Astrocyte (in vitro differentiated cells and primary cell): ENCODE data around the gene LPAR2. TPM values are rescaled to one million over a fixed set of nuclear protein-coding genes. Genes with fewer than 3 reads are reported as not detected.
"Not testable (repeated sequence)": the region's sequence is repeated elsewhere in the genome, so short reads cannot be mapped to it uniquely, and the experiment has no call there.

ENCODE experiments used
- DNase-seq: peaks from one replicate; pipeline ENCODE4 v3.0.0-alpha.2; 2010; ENCODE audit warnings: low read depth
- FAIRE-seq: peaks from 2 replicates; lab custom pipeline; 2011; peaks lifted over from hg19 to GRCh38; lab: Jason Lieb, UNC
- H2AFZ ChIP-seq: 2 replicates; pipeline ENCODE4 v1.6.0; 2012; ENCODE audit warnings: low read depth, low read length, inconsistent platforms
- H3K27ac ChIP-seq: 2 replicates; pipeline ENCODE4 v1.5.1; 2011; ENCODE audit warnings: low read depth, low read length, inconsistent platforms
- H3K27me3 ChIP-seq: 2 replicates; pipeline ENCODE4 v1.6.0; 2011; ENCODE audit warnings: low read length, inconsistent platforms; ENCODE audit not compliant: insufficient read depth
- H3K36me3 ChIP-seq: 2 replicates; pipeline ENCODE4 v1.5.1; 2011; ENCODE audit warnings: low read length, inconsistent platforms; ENCODE audit not compliant: insufficient read depth
- H3K4me1 ChIP-seq: 2 replicates; pipeline ENCODE4 v1.5.1; 2011; ENCODE audit warnings: low read length, inconsistent platforms; ENCODE audit not compliant: insufficient read depth
- H3K4me2 ChIP-seq: 2 replicates; pipeline ENCODE4 v1.6.0; 2012; ENCODE audit warnings: low read length, inconsistent platforms
- H3K4me3 ChIP-seq: 2 replicates; pipeline ENCODE4 v1.5.1; 2011; ENCODE audit warnings: low read depth, mild to moderate bottlenecking, low read length, inconsistent platforms; ENCODE audit not compliant: insufficient read depth
- H3K79me2 ChIP-seq: 2 replicates; pipeline ENCODE4 v1.6.0; 2012; ENCODE audit warnings: mild to moderate bottlenecking, low read length, inconsistent platforms; ENCODE audit not compliant: insufficient read depth
- H3K9ac ChIP-seq: 2 replicates; pipeline ENCODE4 v1.6.0; 2012; ENCODE audit warnings: mild to moderate bottlenecking, low read length, inconsistent platforms
- H3K9me3 ChIP-seq: 2 replicates; pipeline ENCODE4 v1.5.1; 2012; ENCODE audit warnings: low read depth, mild to moderate bottlenecking, low read length, inconsistent platforms; ENCODE audit not compliant: insufficient read depth
- H4K20me1 ChIP-seq: 2 replicates; pipeline ENCODE4 v1.6.0; 2012; ENCODE audit warnings: low read length, inconsistent platforms; ENCODE audit not compliant: insufficient read depth
- H3K27ac Mint-ChIP-seq: one replicate; pipeline ENCODE4 v1.8.0; 2021; ENCODE audit warnings: mild to moderate bottlenecking, mixed read lengths; ENCODE audit not compliant: unreplicated experiment
- H3K27me3 Mint-ChIP-seq: one replicate; pipeline ENCODE4 v1.8.0; 2021; ENCODE audit warnings: low read depth, mixed read lengths; ENCODE audit not compliant: unreplicated experiment
- H3K36me3 Mint-ChIP-seq: one replicate; pipeline ENCODE4 v1.8.0; 2021; ENCODE audit warnings: low read depth, mixed read lengths; ENCODE audit not compliant: unreplicated experiment
- H3K4me1 Mint-ChIP-seq: one replicate; pipeline ENCODE4 v1.8.0; 2021; ENCODE audit warnings: low read depth, mixed read lengths; ENCODE audit not compliant: unreplicated experiment
- H3K4me3 Mint-ChIP-seq: one replicate; pipeline ENCODE4 v1.8.0; 2021; ENCODE audit warnings: mild to moderate bottlenecking, moderate library complexity, mixed read lengths; ENCODE audit not compliant: unreplicated experiment
- H3K9me3 Mint-ChIP-seq: one replicate; pipeline ENCODE4 v1.8.0; 2021; ENCODE audit warnings: mild to moderate bottlenecking, mixed read lengths; ENCODE audit not compliant: unreplicated experiment
- EZH2 ChIP-seq: IDR thresholded peaks from 2 replicates; pipeline ENCODE4 v1.6.1; 2012; ENCODE audit warnings: mild to moderate bottlenecking, low read length, inconsistent platforms; ENCODE audit not compliant: insufficient read depth
- total RNA-seq: library from RNA; stranded (reverse); gene quantifications from 2 replicates; pipeline ENCODE4 v1.2.1, GENCODE V29; 2021
- TF ChIP-seq, protein P1 (sequence below): IDR thresholded peaks from 2 replicates; pipeline ENCODE4 v1.5.1; 2011; ENCODE audit warnings: low read depth, mild to moderate bottlenecking, inconsistent platforms, low read length, moderate library complexity; ENCODE audit not compliant: insufficient read depth

Gene LPAR2
- total RNA-seq, 1 donor from 2014 or later, result 20.1 TPM

DNA sequence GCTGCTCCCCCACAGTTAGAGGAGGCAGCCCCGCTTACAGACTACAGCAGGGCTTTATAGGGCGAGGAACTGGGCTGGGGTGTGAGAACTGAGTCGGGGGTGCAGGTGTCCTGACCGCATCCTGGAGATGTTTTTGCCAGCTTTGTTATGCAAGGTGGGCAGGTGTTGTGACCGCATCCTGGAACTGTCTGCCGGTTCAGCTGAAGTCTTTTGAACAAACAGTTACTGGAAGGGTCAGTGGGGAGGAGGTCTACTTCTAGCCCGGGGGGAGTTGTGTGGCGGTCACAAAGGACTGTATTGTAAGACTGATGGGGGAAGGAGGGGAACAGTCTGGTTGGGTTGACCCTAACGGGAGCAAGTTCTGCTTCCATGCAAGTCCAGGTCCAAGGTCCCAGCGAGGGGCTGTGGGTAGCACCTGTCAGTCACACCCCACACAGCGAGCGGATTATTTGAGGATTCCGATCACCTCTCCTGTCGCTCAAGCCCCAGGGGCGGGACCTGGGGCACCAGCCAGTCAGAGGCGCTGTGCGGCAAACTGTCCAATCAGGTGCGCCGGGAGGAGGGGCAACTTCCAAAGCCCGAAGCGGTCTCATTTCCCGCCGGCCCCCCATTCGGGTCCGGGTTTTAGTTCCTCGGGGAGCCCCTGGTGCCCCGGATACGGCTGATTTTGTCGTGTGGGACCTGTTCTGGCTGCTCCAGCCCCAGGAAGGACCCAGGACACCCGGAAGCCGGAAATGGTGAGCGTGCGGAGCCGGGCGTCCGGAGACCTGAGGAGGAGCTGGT is 40.4 kb upstream of the LPAR2 start, which contains the start of gene ZNF101:
TSS of gene ZNF101 (plus strand) at position 610 of the 783 bp plus-strand sequence. CDS start at position 735, 125 bp downstream.
- TF ChIP-seq, protein P1, sequence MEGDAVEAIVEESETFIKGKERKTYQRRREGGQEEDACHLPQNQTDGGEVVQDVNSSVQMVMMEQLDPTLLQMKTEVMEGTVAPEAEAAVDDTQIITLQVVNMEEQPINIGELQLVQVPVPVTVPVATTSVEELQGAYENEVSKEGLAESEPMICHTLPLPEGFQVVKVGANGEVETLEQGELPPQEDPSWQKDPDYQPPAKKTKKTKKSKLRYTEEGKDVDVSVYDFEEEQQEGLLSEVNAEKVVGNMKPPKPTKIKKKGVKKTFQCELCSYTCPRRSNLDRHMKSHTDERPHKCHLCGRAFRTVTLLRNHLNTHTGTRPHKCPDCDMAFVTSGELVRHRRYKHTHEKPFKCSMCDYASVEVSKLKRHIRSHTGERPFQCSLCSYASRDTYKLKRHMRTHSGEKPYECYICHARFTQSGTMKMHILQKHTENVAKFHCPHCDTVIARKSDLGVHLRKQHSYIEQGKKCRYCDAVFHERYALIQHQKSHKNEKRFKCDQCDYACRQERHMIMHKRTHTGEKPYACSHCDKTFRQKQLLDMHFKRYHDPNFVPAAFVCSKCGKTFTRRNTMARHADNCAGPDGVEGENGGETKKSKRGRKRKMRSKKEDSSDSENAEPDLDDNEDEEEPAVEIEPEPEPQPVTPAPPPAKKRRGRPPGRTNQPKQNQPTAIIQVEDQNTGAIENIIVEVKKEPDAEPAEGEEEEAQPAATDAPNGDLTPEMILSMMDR, result no peak
- TF ChIP-seq EZH2, result no peak
- Mint-ChIP-seq H3K9me3 (no peaks in the 10 kb centered on the region), H3K36me3 (peaks cover 13% of the 10 kb centered on the region), H3K27ac (peak within 1 kb of the TSS; percentile 18), H3K4me1 (peaks cover 3% of the 10 kb centered on the region), H3K4me3 (peak within 1 kb of the TSS; percentile 87), H3K27me3 (no peaks in the 10 kb centered on the region)
- Histone ChIP-seq H3K9me3 (peaks cover 2% of the 10 kb centered on the region), H2AFZ (peak within 1 kb of the TSS; percentile 98), H4K20me1 (no peaks in the 10 kb centered on the region), H3K79me2 (peaks cover 21% of the 10 kb centered on the region), H3K4me2 (peak within 1 kb of the TSS; percentile 97), H3K4me1 (peaks cover 13% of the 10 kb centered on the region), H3K4me3 (peak within 1 kb of the TSS; percentile 81), H3K27ac (peak within 1 kb of the TSS; percentile 57), H3K27me3 (no peaks in the 10 kb centered on the region), H3K9ac (peak within 1 kb of the TSS; percentile 89), H3K36me3 (no peaks in the 10 kb centered on the region)
- DNase-seq, result peak; percentile 70
- FAIRE-seq, result no peak

DNA sequence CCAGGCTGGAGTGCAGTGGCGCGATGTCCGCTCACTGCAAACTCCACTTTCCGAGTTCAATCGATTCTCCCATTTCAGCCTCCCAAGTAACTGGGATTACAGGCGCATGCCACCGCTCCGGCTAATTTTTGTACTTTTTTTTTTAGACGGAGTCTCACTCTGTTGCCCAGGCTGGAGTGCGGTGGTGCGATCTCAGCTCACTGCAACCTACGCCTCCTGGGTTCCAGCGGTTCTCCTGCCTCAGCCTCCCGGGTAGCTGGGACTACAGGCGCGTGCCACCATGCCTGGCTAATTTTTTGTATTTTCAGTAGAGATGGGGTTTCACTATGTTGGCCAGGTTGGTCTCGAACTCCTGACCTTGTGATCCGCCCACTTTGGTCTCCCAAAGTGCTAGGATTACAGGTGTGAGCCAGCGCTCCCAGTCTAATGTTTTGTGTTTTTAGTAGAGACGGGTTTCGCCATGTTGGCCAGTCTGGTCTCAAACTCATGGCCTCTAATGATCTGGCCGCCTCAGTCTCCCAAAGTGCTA is 37.5 kb upstream of the LPAR2 start:
- not testable (repeated sequence) for H3K9me3 Mint-ChIP-seq, H3K27ac ChIP-seq, H3K27me3 ChIP-seq, H3K27me3 Mint-ChIP-seq, H3K4me3 Mint-ChIP-seq, H2AFZ ChIP-seq, H3K4me3 ChIP-seq, H3K36me3 Mint-ChIP-seq, H3K36me3 ChIP-seq, FAIRE-seq, H3K27ac Mint-ChIP-seq, H3K4me2 ChIP-seq, DNase-seq, H3K9me3 ChIP-seq, H3K9ac ChIP-seq
- Histone ChIP-seq H3K4me1 (peaks cover 29% of the 10 kb centered on the region), H4K20me1 (peaks cover 21% of the 10 kb centered on the region), H3K79me2 (peaks cover 43% of the 10 kb centered on the region)
- peaks cover 11% of the 10 kb centered on the region for H3K4me1 Mint-ChIP-seq

DNA sequence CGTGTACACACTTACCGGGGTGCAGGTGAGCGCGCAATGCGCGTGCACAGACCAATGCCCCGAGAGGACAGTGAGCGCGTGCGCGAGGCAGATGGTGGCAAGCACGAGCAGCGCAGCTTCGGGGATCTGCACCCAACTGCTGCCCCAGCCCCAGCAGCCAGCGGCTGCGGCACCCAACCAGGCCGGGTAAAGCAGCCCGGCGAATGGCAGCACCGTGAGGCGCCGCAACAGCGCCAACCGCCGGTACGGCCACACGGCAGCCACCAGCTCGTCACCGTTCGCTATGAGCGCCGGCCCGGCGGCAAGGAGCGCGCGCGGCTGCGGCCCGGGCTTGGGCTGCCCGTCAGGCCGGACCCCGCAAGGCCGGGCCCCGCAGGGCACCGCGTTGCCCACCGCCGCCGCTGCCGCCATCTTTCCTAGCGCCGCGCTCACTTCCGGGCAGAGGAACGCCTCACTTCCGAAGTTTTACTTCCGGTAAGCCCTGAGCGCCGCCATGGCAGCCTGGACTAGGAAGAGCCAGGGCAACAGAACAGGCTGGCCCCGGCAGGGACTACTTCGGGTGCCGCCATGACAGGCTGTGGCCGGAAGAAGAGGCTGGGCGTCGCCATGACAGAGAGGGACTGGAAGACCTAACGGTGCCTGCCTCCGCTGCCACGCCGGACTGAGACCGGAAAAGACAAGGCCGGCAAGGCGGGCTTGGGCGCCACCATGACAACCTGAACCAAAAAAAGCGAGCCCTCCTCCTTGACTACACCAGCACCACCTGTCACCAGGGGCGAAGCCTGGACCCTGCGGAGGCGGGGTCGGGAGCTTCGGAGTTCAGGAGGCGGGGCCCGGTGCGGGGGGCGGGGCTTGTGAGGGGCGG is 35.5 kb upstream of the LPAR2 start, which contains the start of gene ATP13A1:
TSS of gene ATP13A1 (minus strand) at position 421 of the 865 bp plus-strand sequence. CDS start at position 411, 10 bp downstream.
- Mint-ChIP-seq H3K9me3 (no peaks in the 10 kb centered on the region), H3K4me1 (peaks cover 10% of the 10 kb centered on the region), H3K27ac (peak within 1 kb of the TSS; percentile 96), H3K4me3 (peak within 1 kb of the TSS; percentile 94), H3K27me3 (no peaks in the 10 kb centered on the region), H3K36me3 (no peaks in the 10 kb centered on the region)
- Histone ChIP-seq H3K4me2 (peak within 1 kb of the TSS; percentile 95), H3K27ac (peak within 1 kb of the TSS; percentile 91), H3K36me3 (peaks cover 1% of the 10 kb centered on the region), H3K4me1 (peaks cover 21% of the 10 kb centered on the region), H3K79me2 (peaks cover 43% of the 10 kb centered on the region), H2AFZ (peak within 1 kb of the TSS; percentile 99), H4K20me1 (peaks cover 31% of the 10 kb centered on the region), H3K9me3 (no peaks in the 10 kb centered on the region), H3K9ac (peak within 1 kb of the TSS; percentile 93), H3K27me3 (no peaks in the 10 kb centered on the region), H3K4me3 (peak within 1 kb of the TSS; percentile 94)
- FAIRE-seq, result peak; percentile 13
- TF ChIP-seq, protein P1, result no peak
- TF ChIP-seq EZH2, result no peak
- peak; percentile 97 for DNase-seq
